ENCODE results near the gene LAMC3.

DNA sequence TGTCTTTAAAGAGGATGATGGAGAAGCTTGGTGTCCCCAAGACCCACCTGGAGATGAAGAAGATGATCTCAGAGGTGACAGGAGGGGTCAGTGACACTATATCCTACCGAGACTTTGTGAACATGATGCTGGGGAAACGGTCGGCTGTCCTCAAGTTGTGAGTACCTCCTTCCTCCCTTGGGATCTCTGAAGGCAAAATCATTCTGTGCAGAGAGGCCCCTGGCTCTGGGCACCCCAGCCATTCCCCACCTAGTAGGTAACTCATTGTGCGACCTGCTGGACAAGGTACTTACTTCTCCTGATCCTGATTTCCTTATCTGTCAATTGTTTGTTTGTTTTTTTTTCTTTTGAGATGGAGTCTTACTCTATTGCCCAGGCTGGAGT lies 108.8 kb downstream of the LAMC3 start:
- TF ChIP-seq POLR2A (IDR thresholded peaks at IDR 0.05) (no peak), CTCF (IDR thresholded peaks at IDR 0.05) (no peak)

Measured in right lobe of liver (tissue), 4 donors.